WTC11 (cell line): Measurements from ENCODE around the gene LIN28B. TPM values are rescaled to one million over a fixed set of nuclear protein-coding genes. Genes with fewer than 3 reads are reported as not detected.

Experiments used
- ATAC-seq: fragments of 200-7000 bp; cut with Tn5 transposase; 2 replicates; pipeline ENCODE4 v1.10.0; 2021; ENCODE audit warnings: mild to moderate bottlenecking, moderate library complexity
- CTCF ChIA-PET: fragments of 300-600 bp; sonication (Branson Sonifier 250); formaldehyde crosslinking; loops from one replicate; lab custom pipeline; 2021; ENCODE audit warnings: antibody characterized with exemption; lab: Charles Lee
- POLR2A ChIA-PET: fragments of 350-600 bp; sonication (Branson Sonifier 250); formaldehyde crosslinking; loops from one replicate; lab custom pipeline; 2021; ENCODE audit warnings: antibody characterized with exemption; lab: Charles Lee
- DNase-seq: peaks from one replicate; pipeline ENCODE4 v3.0.0; 2021; ENCODE audit warnings: low spot score
- H3K27ac Mint-ChIP-seq: 2 replicates; pipeline ENCODE4 v1.8.0; 2021; ENCODE audit warnings: mixed read lengths
- H3K27me3 Mint-ChIP-seq: 2 replicates; pipeline ENCODE4 v1.8.0; 2021; ENCODE audit warnings: low read depth, mild to moderate bottlenecking, moderate library complexity, mixed read lengths
- H3K36me3 Mint-ChIP-seq: 2 replicates; pipeline ENCODE4 v1.8.0; 2021; ENCODE audit warnings: mixed read lengths
- H3K4me1 Mint-ChIP-seq: 2 replicates; pipeline ENCODE4 v1.8.0; 2022; ENCODE audit warnings: mixed read lengths
- H3K4me3 Mint-ChIP-seq: 2 replicates; pipeline ENCODE4 v1.8.0; 2021; ENCODE audit warnings: mild to moderate bottlenecking, moderate library complexity, mixed read lengths
- H3K9me3 Mint-ChIP-seq: 2 replicates; pipeline ENCODE4 v1.8.0; 2021; ENCODE audit warnings: mixed read lengths
- ATF2 ChIP-seq: sonication (generic); formaldehyde crosslinking; IDR thresholded peaks from 2 replicates; pipeline ENCODE4 v1.8.1; 2022; ENCODE audit warnings: low read depth, missing genetic modification reagents, borderline replicate concordance
- ATF3 ChIP-seq: sonication (generic); formaldehyde crosslinking; conservative IDR thresholded peaks from 2 replicates; pipeline ENCODE4 v1.8.1; 2022; ENCODE audit warnings: mild to moderate bottlenecking, missing genetic modification reagents
- ELF4 ChIP-seq: sonication (generic); formaldehyde crosslinking; IDR thresholded peaks from 2 replicates; pipeline ENCODE4 v1.8.1; 2022; ENCODE audit warnings: low read depth, mild to moderate bottlenecking, moderate library complexity, missing genetic modification reagents
- HMGXB4 ChIP-seq: sonication (generic); formaldehyde crosslinking; IDR thresholded peaks from 2 replicates; pipeline ENCODE4 v1.8.1; 2023; ENCODE audit warnings: mild to moderate bottlenecking, moderate library complexity, missing genetic modification reagents
- IRF2 ChIP-seq: sonication (generic); formaldehyde crosslinking; IDR thresholded peaks from 2 replicates; pipeline ENCODE4 v1.8.0; 2022; ENCODE audit warnings: low read depth, missing genetic modification reagents, borderline replicate concordance
- JUN ChIP-seq: sonication (generic); formaldehyde crosslinking; IDR thresholded peaks from 2 replicates; pipeline ENCODE4 v1.8.0; 2023; ENCODE audit warnings: mild to moderate bottlenecking, missing genetic modification reagents
- NR2C2 ChIP-seq: sonication (generic); formaldehyde crosslinking; IDR thresholded peaks from 2 replicates; pipeline ENCODE4 v1.8.0; 2022; ENCODE audit warnings: mild to moderate bottlenecking, missing genetic modification reagents
- PRDM15 ChIP-seq: sonication (generic); formaldehyde crosslinking; IDR thresholded peaks from 2 replicates; pipeline ENCODE4 v1.8.0; 2022; ENCODE audit warnings: missing genetic modification reagents
- SMAD4 ChIP-seq: sonication (generic); formaldehyde crosslinking; IDR thresholded peaks from 2 replicates; pipeline ENCODE4 v1.8.0; 2022; ENCODE audit warnings: mild to moderate bottlenecking, missing genetic modification reagents
- TEAD1 ChIP-seq: sonication (generic); formaldehyde crosslinking; IDR thresholded peaks from 2 replicates; pipeline ENCODE4 v1.8.0; 2022; ENCODE audit warnings: mild to moderate bottlenecking, missing genetic modification reagents
- ZBTB21 ChIP-seq: sonication (generic); formaldehyde crosslinking; IDR thresholded peaks from 2 replicates; pipeline ENCODE4 v1.8.1; 2023; ENCODE audit warnings: mild to moderate bottlenecking, missing genetic modification reagents, borderline replicate concordance
- ZNF232 ChIP-seq: sonication (generic); formaldehyde crosslinking; IDR thresholded peaks from 2 replicates; pipeline ENCODE4 v1.8.0; 2022; ENCODE audit warnings: mild to moderate bottlenecking, missing genetic modification reagents
- ZNF263 ChIP-seq: sonication (generic); formaldehyde crosslinking; IDR thresholded peaks from 2 replicates; pipeline ENCODE4 v1.8.1; 2022; ENCODE audit warnings: low read depth, mild to moderate bottlenecking, moderate library complexity, missing genetic modification reagents
- ZNF416 ChIP-seq: fragments of 250-450 bp; sonication (Bioruptor Pico); IDR thresholded peaks from 2 replicates; pipeline ENCODE4 v1.9.0; 2021; ENCODE audit warnings: mild to moderate bottlenecking, inconsistent platforms
- total RNA-seq: library from RNA; stranded (reverse); gene quantifications from 3 replicates; pipeline ENCODE4 v1.2.3, GENCODE V29; 2021
- TF ChIP-seq, protein P1 (sequence below): fragments of 250-450 bp; sonication (Bioruptor Pico); IDR thresholded peaks from 2 replicates; pipeline ENCODE4 v1.9.0; 2021; ENCODE audit warnings: mild to moderate bottlenecking
- TF ChIP-seq, protein P2 (sequence below): fragments of 250-450 bp; sonication (Bioruptor Pico); IDR thresholded peaks from 2 replicates; pipeline ENCODE4 v1.9.0; 2021; ENCODE audit warnings: mild to moderate bottlenecking
- TF ChIP-seq, protein P3 (sequence below): sonication (generic); formaldehyde crosslinking; IDR thresholded peaks from 2 replicates; pipeline ENCODE4 v1.8.1; 2023; ENCODE audit warnings: mild to moderate bottlenecking, missing genetic modification reagents, moderate library complexity
- TF ChIP-seq, protein P4 (sequence below): fragments of 250-450 bp; sonication (Bioruptor Pico); IDR thresholded peaks from 2 replicates; pipeline ENCODE4 v2.1.2; 2022; ENCODE audit warnings: mild to moderate bottlenecking, moderate library complexity
- TF ChIP-seq, protein P5 (sequence below): fragments of 250-450 bp; sonication (Bioruptor Pico); IDR thresholded peaks from 2 replicates; pipeline ENCODE4 v1.9.0; 2021; ENCODE audit warnings: moderate library complexity, mild to moderate bottlenecking, inconsistent platforms, borderline replicate concordance

The LIN28B gene
- total RNA-seq, 1 experiment from 2014 or later = 73.4 TPM

DNA sequence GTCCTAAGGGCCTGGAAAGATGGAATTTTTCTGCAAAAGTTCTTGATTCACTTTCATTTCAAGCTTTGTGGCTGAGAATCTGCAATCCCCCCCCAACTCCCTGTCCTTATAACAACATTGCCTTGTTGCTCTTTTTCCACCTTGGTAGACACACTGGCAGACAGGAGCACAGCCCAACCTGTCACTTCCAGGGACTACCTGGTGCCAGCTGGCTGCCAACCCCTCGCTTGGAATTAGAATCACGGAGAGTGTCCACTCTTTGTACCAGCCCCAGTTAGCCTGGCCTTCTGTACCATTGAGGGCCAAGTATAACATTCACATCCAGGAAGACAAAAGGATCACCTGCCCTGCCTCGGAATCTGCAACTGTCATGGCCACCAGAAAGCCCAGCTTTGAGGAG, 148.2 kb downstream of the LIN28B start (continued):
- TF ChIP-seq, protein P1, sequence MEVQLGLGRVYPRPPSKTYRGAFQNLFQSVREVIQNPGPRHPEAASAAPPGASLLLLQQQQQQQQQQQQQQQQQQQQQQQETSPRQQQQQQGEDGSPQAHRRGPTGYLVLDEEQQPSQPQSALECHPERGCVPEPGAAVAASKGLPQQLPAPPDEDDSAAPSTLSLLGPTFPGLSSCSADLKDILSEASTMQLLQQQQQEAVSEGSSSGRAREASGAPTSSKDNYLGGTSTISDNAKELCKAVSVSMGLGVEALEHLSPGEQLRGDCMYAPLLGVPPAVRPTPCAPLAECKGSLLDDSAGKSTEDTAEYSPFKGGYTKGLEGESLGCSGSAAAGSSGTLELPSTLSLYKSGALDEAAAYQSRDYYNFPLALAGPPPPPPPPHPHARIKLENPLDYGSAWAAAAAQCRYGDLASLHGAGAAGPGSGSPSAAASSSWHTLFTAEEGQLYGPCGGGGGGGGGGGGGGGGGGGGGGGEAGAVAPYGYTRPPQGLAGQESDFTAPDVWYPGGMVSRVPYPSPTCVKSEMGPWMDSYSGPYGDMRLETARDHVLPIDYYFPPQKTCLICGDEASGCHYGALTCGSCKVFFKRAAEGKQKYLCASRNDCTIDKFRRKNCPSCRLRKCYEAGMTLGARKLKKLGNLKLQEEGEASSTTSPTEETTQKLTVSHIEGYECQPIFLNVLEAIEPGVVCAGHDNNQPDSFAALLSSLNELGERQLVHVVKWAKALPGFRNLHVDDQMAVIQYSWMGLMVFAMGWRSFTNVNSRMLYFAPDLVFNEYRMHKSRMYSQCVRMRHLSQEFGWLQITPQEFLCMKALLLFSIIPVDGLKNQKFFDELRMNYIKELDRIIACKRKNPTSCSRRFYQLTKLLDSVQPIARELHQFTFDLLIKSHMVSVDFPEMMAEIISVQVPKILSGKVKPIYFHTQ (CRISPR knock-in tag) = no peak
- TF ChIP-seq, protein P2, sequence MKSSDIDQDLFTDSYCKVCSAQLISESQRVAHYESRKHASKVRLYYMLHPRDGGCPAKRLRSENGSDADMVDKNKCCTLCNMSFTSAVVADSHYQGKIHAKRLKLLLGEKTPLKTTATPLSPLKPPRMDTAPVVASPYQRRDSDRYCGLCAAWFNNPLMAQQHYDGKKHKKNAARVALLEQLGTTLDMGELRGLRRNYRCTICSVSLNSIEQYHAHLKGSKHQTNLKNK (CRISPR knock-in tag) = no peak
- TF ChIP-seq, protein P3, sequence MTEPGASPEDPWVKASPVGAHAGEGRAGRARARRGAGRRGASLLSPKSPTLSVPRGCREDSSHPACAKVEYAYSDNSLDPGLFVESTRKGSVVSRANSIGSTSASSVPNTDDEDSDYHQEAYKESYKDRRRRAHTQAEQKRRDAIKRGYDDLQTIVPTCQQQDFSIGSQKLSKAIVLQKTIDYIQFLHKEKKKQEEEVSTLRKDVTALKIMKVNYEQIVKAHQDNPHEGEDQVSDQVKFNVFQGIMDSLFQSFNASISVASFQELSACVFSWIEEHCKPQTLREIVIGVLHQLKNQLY (CRISPR knock-in tag) = no peak
- TF ChIP-seq, protein P4, sequence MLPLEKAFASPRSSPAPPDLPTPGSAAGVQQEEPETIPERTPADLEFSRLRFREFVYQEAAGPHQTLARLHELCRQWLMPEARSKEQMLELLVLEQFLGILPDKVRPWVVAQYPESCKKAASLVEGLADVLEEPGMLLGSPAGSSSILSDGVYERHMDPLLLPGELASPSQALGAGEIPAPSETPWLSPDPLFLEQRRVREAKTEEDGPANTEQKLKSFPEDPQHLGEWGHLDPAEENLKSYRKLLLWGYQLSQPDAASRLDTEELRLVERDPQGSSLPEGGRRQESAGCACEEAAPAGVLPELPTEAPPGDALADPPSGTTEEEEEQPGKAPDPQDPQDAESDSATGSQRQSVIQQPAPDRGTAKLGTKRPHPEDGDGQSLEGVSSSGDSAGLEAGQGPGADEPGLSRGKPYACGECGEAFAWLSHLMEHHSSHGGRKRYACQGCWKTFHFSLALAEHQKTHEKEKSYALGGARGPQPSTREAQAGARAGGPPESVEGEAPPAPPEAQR = no peak
- TF ChIP-seq JUN (CRISPR knock-in tag) (no peak), SMAD4 (no peak)

GRCh38 chr6:105106260-105106659, 149.4 kb downstream of the LIN28B start:
- Mint-ChIP-seq H3K4me3 (no peak overlapping the region), H3K9me3 (no peaks in the 10 kb centered on the region), H3K27ac (no peak overlapping the region), H3K27me3 (no peaks in the 10 kb centered on the region), H3K4me1 (no peaks in the 10 kb centered on the region), H3K36me3 (no peaks in the 10 kb centered on the region)
- CTCF ChIA-PET = interaction anchor here (2.2 kb wide), 1 partner anchor 30 kb away, joined by 5 read pairs; no protein-coding TSS in a partner anchor
- POLR2A ChIA-PET = no interaction called here
- TF ChIP-seq NR2C2 (CRISPR knock-in tag) (no peak), ATF2 (CRISPR knock-in tag) (no peak), ZNF416 (CRISPR knock-in tag) (no peak), HMGXB4 (CRISPR knock-in tag) (no peak), ZNF263 (no peak), ZNF232 (CRISPR knock-in tag) (no peak), TEAD1 (no peak), ELF4 (CRISPR knock-in tag) (no peak), ATF3 (CRISPR knock-in tag) (no peak), ZBTB21 (CRISPR knock-in tag) (no peak), IRF2 (CRISPR knock-in tag) (no peak), PRDM15 (no peak)
- TF ChIP-seq, protein P5, sequence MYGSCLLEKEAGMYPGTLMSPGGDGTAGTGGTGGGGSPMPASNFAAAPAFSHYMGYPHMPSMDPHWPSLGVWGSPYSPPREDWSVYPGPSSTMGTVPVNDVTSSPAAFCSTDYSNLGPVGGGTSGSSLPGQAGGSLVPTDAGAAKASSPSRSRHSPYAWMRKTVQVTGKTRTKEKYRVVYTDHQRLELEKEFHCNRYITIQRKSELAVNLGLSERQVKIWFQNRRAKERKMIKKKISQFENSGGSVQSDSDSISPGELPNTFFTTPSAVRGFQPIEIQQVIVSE (CRISPR knock-in tag) = no peak
- TF ChIP-seq, protein P2 (CRISPR knock-in tag) = no peak
- ATAC-seq (no peak), DNase-seq (no peak)
